GM12878 (cell line): ENCODE results near the gene ARHGAP26. TPM values are rescaled to one million over a fixed set of nuclear protein-coding genes. Genes with fewer than 3 reads are reported as not detected.

ENCODE experiments used
- ATAC-seq: fragments of 200-7000 bp; cut with Tn5 transposase; 3 replicates; pipeline ENCODE4 v1.9.1; 2020; ENCODE audit warnings: mild to moderate bottlenecking, moderate library complexity
- BruUV-seq: library from RNA; stranded (reverse); fragments of 400-500 nt; replicated peaks from 2 replicates; lab custom pipeline; 2021; lab: Mats Ljungman, UMichigan
- CTCF ChIA-PET: fragments of 300-600 bp; sonication (Branson Sonifier 250); formaldehyde crosslinking; extraction: SDS; loops from one replicate; lab custom pipeline; 2021; ENCODE audit warnings: inconsistent platforms; lab: Yijun Ruan, JAX
- POLR2A ChIA-PET: fragments of 350-600 bp; formaldehyde crosslinking; extraction: SDS; loops from one replicate; lab custom pipeline; 2021; ENCODE audit warnings: inconsistent platforms; lab: Charles Lee
- RAD21 ChIA-PET: fragments of 300-600 bp; sonication (Branson Sonifier 250); formaldehyde crosslinking; loops from one replicate; lab custom pipeline; 2023; ENCODE audit warnings: antibody characterized with exemption; ENCODE audit not compliant: unreplicated experiment; lab: Charles Lee
- SMC1A ChIA-PET: fragments of 300-600 bp; sonication (Branson Sonifier 250); formaldehyde crosslinking; loops from one replicate; lab custom pipeline; 2023; ENCODE audit not compliant: unreplicated experiment, uncharacterized antibody; lab: Charles Lee
- DNase-seq: peaks from one replicate; pipeline ENCODE4 v3.0.0-alpha.2; 2011; ENCODE audit warnings: low read depth, low spot score
- FAIRE-seq: peaks from 3 replicates; lab custom pipeline; 2011; peaks lifted over from hg19 to GRCh38; lab: Jason Lieb, UNC
- H2AFZ ChIP-seq: 2 replicates; pipeline ENCODE4 v1.6.0; 2011; ENCODE audit warnings: low read depth, low read length, control low read depth; ENCODE audit not compliant: control insufficient read depth
- H3K27ac ChIP-seq: 2 replicates; pipeline ENCODE4 v1.5.1; 2011; ENCODE audit warnings: control low read depth; ENCODE audit not compliant: control insufficient read depth, insufficient read depth
- H3K27me3 ChIP-seq, 2 experiments: replicated peaks in 1 of 2; 2 replicates each; pipeline versions ENCODE4 v1.6.0 to v1.6.1; 2011; ENCODE audit warnings: low read length in 1 of 2; ENCODE audit not compliant: control insufficient read depth in 2 of 2, insufficient read depth in 2 of 2
- H3K36me3 ChIP-seq, 2 experiments: 2 replicates each; pipeline ENCODE4 v1.5.1; 2011; ENCODE audit warnings: low read length in 1 of 2; ENCODE audit not compliant: control insufficient read depth in 2 of 2, insufficient read depth in 2 of 2
- H3K4me1 ChIP-seq: 2 replicates; pipeline ENCODE4 v1.6.1; 2011; ENCODE audit warnings: mild to moderate bottlenecking, low read length, moderate library complexity, mixed read lengths; ENCODE audit not compliant: control insufficient read depth, insufficient read depth
- H3K4me2 ChIP-seq: 2 replicates; pipeline ENCODE4 v1.6.0; 2011; ENCODE audit warnings: control low read depth; ENCODE audit not compliant: control insufficient read depth, insufficient read depth
- H3K4me3 ChIP-seq: fragments of 200-600 bp; sonication (generic); 2 replicates; pipeline ENCODE4 v1.5.1; 2016
- H3K79me2 ChIP-seq: 2 replicates; pipeline ENCODE4 v1.6.0; 2011; ENCODE audit warnings: low read length; ENCODE audit not compliant: control insufficient read depth, insufficient read depth
- H3K9ac ChIP-seq: 2 replicates; pipeline ENCODE4 v1.8.0; 2011; ENCODE audit warnings: low read length, control low read depth, mixed read lengths; ENCODE audit not compliant: control insufficient read depth, insufficient read depth
- H3K9me3 ChIP-seq: replicated peaks from 3 replicates; pipeline ENCODE4 v1.5.1; 2011; ENCODE audit warnings: mild to moderate bottlenecking, low read length; ENCODE audit not compliant: control insufficient read depth, insufficient read depth
- H4K20me1 ChIP-seq: 2 replicates; pipeline ENCODE4 v1.6.0; 2011; ENCODE audit not compliant: control insufficient read depth, insufficient read depth
- EP300 ChIP-seq, 2 experiments: fragments of 150-350 bp in 1 of 2; IDR thresholded peaks; 2 replicates each; pipeline ENCODE4 v1.6.1; 2011 to 2012; ENCODE audit warnings: low read depth in 2 of 2, low read length in 2 of 2, borderline replicate concordance in 1 of 2, improper control_type of control experiment in 1 of 2, inconsistent platforms in 1 of 2; ENCODE audit not compliant: control insufficient read depth in 1 of 2
- GATAD2B ChIP-seq: fragments of 450-650 bp; conservative IDR thresholded peaks from 2 replicates; pipeline ENCODE4 v1.6.1; 2017; ENCODE audit warnings: low read depth, mild to moderate bottlenecking, moderate library complexity
- IKZF2 ChIP-seq, 2 experiments: fragments of 450-650 bp; IDR thresholded peaks; 2 replicates each; pipeline ENCODE4 v1.6.1; 2017; ENCODE audit warnings: mild to moderate bottlenecking in 2 of 2, moderate library complexity in 2 of 2
- IRF3 ChIP-seq: fragments of 450-650 bp; IDR thresholded peaks from 2 replicates; pipeline ENCODE4 v1.6.1; 2014; ENCODE audit warnings: mild to moderate bottlenecking
- KDM1A ChIP-seq: fragments of 200-600 bp; sonication (generic); IDR thresholded peaks from 2 replicates; pipeline ENCODE4 v1.6.1; 2016; ENCODE audit warnings: borderline replicate concordance
- MEF2B ChIP-seq: fragments of 450-650 bp; IDR thresholded peaks from 2 replicates; pipeline ENCODE4 v1.6.1; 2018; ENCODE audit warnings: mild to moderate bottlenecking, moderate library complexity; ENCODE audit not compliant: partially characterized antibody, poor library complexity, severe bottlenecking
- MXI1 ChIP-seq: fragments of 150-350 bp; IDR thresholded peaks from 2 replicates; pipeline ENCODE4 v1.6.1; 2011; ENCODE audit warnings: low read depth, mild to moderate bottlenecking, inconsistent platforms, low read length, improper control_type of control experiment
- POLR2AphosphoS2 ChIP-seq: IDR thresholded peaks from 2 replicates; pipeline ENCODE4 v1.6.1; 2011; ENCODE audit warnings: low read depth, mild to moderate bottlenecking, low read length, improper control_type of control experiment, moderate library complexity
- SIX5 ChIP-seq: IDR thresholded peaks from 2 replicates; pipeline ENCODE4 v1.6.1; 2011; ENCODE audit warnings: mild to moderate bottlenecking, low read depth, low read length, moderate library complexity; ENCODE audit not compliant: severe bottlenecking
- SMAD5 ChIP-seq: IDR thresholded peaks from 2 replicates; pipeline ENCODE4 v1.6.1; 2016; ENCODE audit warnings: antibody characterized with exemption, low read depth
- ZBTB40 ChIP-seq: fragments of 450-650 bp; IDR thresholded peaks from 2 replicates; pipeline ENCODE4 v1.6.1; 2016; ENCODE audit warnings: mild to moderate bottlenecking, moderate library complexity, borderline replicate concordance
- WGBS: methylation state at CpG from one replicate; pipeline ENCODE4 v1.1.6; 2016; ENCODE audit warnings: low lambda C conversion rate; ENCODE audit not compliant: insufficient replicate concordance, insufficient coverage; ENCODE audit errors: missing lambda C conversion rate; 5-methylcytosine and 5-hydroxymethylcytosine counted together
- in situ Hi-C: fragments of 300-500 bp; cut with MboI; formaldehyde crosslinking; loops from 9 replicates; pipeline ENCODE4 v1.14.3; 2018; ENCODE audit warnings: mixed read lengths
- intact Hi-C: fragments of 100-400 bp; cut with micrococcal nuclease; formaldehyde crosslinking; loops from one replicate; pipeline ENCODE4 v1.14.2; 2022; ENCODE audit not compliant: unreplicated experiment
- polyA plus RNA-seq, 11 experiments: library from polyadenylated mRNA; depleted of rRNA in 4 of 11; unstranded in 6 of 11; stranded (reverse) in 5 of 11; fragments of >200 nt; fragmentation: Nextera tagmentation in 4 of 11; fragmentation: Illumina TruSeq in 1 of 11; extraction: Ambion mirVana in 4 of 11; extraction: Trizol in 1 of 11; gene quantifications; 1 replicate in 1 of 11; 2 replicates in 10 of 11; pipeline versions ENCODE4 v1.2.1 to v1.2.3, GENCODE V29; 2011 to 2016; ENCODE audit warnings: inconsistent platforms in 2 of 11, missing spikeins in 2 of 11, low read depth in 1 of 11
- total RNA-seq, 4 experiments: library from RNA; depleted of rRNA in 3 of 4; stranded (reverse); fragments of >200 nt in 3 of 4; fragmentation: Illumina TruSeq in 1 of 4; extraction: Trizol in 1 of 4; gene quantifications; 2 replicates each; pipeline versions ENCODE4 v1.2.1 to v1.2.3, GENCODE V29; 2013 to 2021
- TF ChIP-seq, protein P1 (sequence below), 3 experiments: IDR thresholded peaks in 2 of 3; conservative IDR thresholded peaks in 1 of 3; 2 replicates each; pipeline ENCODE4 v1.5.1; 2011; ENCODE audit warnings: low read depth in 3 of 3, low read length in 3 of 3, mild to moderate bottlenecking in 3 of 3, control low read depth in 2 of 3, moderate library complexity in 2 of 3, inconsistent platforms in 1 of 3, mixed read lengths in 1 of 3; ENCODE audit not compliant: control insufficient read depth in 2 of 3, insufficient read depth in 1 of 3; ENCODE audit errors: extremely low read depth in 1 of 3
- TF ChIP-seq, protein P2 (sequence below): IDR thresholded peaks from 2 replicates; pipeline ENCODE4 v1.6.1; 2011; ENCODE audit warnings: borderline replicate concordance, low read depth, mild to moderate bottlenecking, moderate library complexity, low read length; ENCODE audit not compliant: insufficient read depth, poor library complexity, severe bottlenecking

Gene ARHGAP26
- total and polyA plus RNA-seq, 10 of the 15 experiments (the other 5 are each of a cell fraction or from before 2014, with no cell fraction given), result 9.4 to 41.5 (median 19.3) TPM

- peak overlapping the region; percentile 74 for H2AFZ ChIP-seq
- SMC1A ChIA-PET, result interaction anchor here (1.0 to 19.2 kb wide), 22 partner anchors 9 to 217 kb away, joined by 3 to 423 read pairs (median 6); partner anchors contain the start of gene NR3C1
- no peaks in the 10 kb centered on the region; the same call in 2 of the 3 replicates for H3K9me3 ChIP-seq
- ATAC-seq (peak; percentile 45), DNase-seq (peak; percentile 68), FAIRE-seq (no peak)
- RAD21 ChIA-PET, result interaction anchor here (0.6 to 18.1 kb wide), 19 partner anchors 8 to 588 kb away, joined by 3 to 482 read pairs (median 7); partner anchors contain the start of gene NR3C1
- WGBS, result 0% methylated on average over 2 of the region's 2 CpGs
- no peaks in the 10 kb centered on the region for H4K20me1 ChIP-seq
- H3K27me3 ChIP-seq, result no peaks in the 10 kb centered on the region
- H3K79me2 ChIP-seq, result peaks cover 47% of the 10 kb centered on the region
- peak overlapping the region; percentile 59 for H3K9ac ChIP-seq
- peak overlapping the region; percentile 66 for H3K4me2 ChIP-seq
- peak overlapping the region; percentile 100 for H3K27ac ChIP-seq
- in situ Hi-C loops (no loop called here), intact Hi-C loops (loop anchor here (5.0 kb wide), 1 partner anchor 390 kb away; no protein-coding TSS in a partner anchor)
- no TSS peak for BruUV-seq
- no peak overlapping the region for H3K4me3 ChIP-seq
- POLR2A ChIA-PET, result interaction anchor here (0.5 to 8.5 kb wide), 8 partner anchors 10 to 215 kb away, joined by 3 to 103 read pairs (median 8); partner anchors contain the start of gene NR3C1
- peaks cover 99% of the 10 kb centered on the region for H3K4me1 ChIP-seq
- peaks cover 4 to 5% of the 10 kb centered on the region in 2 experiments; a peak in 3 of 4 replicates for H3K36me3 ChIP-seq
- CTCF ChIA-PET, result interaction anchor here (0.8 to 6.7 kb wide), 9 partner anchors 11 to 215 kb away, joined by 3 to 77 read pairs (median 4); no protein-coding TSS in a partner anchor
- TF ChIP-seq SMAD5, result 0 out of 2 replicates have a peak, but pooled peaks have one; percentile 10
- TF ChIP-seq IRF3, result no peak
- peak; percentile 89 for TF ChIP-seq ZBTB40
- no peak for TF ChIP-seq POLR2AphosphoS2
- TF ChIP-seq, protein P1, sequence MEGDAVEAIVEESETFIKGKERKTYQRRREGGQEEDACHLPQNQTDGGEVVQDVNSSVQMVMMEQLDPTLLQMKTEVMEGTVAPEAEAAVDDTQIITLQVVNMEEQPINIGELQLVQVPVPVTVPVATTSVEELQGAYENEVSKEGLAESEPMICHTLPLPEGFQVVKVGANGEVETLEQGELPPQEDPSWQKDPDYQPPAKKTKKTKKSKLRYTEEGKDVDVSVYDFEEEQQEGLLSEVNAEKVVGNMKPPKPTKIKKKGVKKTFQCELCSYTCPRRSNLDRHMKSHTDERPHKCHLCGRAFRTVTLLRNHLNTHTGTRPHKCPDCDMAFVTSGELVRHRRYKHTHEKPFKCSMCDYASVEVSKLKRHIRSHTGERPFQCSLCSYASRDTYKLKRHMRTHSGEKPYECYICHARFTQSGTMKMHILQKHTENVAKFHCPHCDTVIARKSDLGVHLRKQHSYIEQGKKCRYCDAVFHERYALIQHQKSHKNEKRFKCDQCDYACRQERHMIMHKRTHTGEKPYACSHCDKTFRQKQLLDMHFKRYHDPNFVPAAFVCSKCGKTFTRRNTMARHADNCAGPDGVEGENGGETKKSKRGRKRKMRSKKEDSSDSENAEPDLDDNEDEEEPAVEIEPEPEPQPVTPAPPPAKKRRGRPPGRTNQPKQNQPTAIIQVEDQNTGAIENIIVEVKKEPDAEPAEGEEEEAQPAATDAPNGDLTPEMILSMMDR (IDR thresholded peaks at IDR 0.05 in 2 of 3, conservative IDR thresholded peaks at IDR 0.05 in 1 of 3; ENCODE audit: control insufficient read depth in 2 of 3, extremely low read depth in 1 of 3, insufficient read depth in 1 of 3, low read depth in 3 of 3, low read length in 3 of 3), result no peak
- peak in 1 of 2 experiments; percentile 45; a peak in 3 of 4 replicates for TF ChIP-seq EP300 (IDR thresholded peaks at IDR 0.05; ENCODE audit: borderline replicate concordance in 1 of 2, control insufficient read depth in 1 of 2, low read depth in 2 of 2, low read length in 2 of 2)
- peak; percentile 94 for TF ChIP-seq MEF2B
- no peak for TF ChIP-seq KDM1A
- 0 out of 2 replicates have a peak, but pooled peaks have one; percentile 39 for TF ChIP-seq GATAD2B
- no peak for TF ChIP-seq IKZF2 (IDR thresholded peaks at IDR 0.05)
- TF ChIP-seq, protein P2, sequence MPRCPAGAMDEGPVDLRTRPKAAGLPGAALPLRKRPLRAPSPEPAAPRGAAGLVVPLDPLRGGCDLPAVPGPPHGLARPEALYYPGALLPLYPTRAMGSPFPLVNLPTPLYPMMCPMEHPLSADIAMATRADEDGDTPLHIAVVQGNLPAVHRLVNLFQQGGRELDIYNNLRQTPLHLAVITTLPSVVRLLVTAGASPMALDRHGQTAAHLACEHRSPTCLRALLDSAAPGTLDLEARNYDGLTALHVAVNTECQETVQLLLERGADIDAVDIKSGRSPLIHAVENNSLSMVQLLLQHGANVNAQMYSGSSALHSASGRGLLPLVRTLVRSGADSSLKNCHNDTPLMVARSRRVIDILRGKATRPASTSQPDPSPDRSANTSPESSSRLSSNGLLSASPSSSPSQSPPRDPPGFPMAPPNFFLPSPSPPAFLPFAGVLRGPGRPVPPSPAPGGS, result peak; percentile 96
- peak; percentile 25; the same call in 1 of the 2 replicates for TF ChIP-seq MXI1
- TF ChIP-seq SIX5, result no peak
Measured at GRCh38 chr5:143217804-143218160, 447.6 kb downstream of the ARHGAP26 start.
